Trophoblast cell (in vitro differentiated cells and primary cell): ENCODE measurements around the gene DTNBP1.

Experiments used
- DNase-seq, 2 donors: peaks; one replicate each; pipeline ENCODE4 v3.0.0-alpha.2; 2016
- H2AFZ ChIP-seq: 2 replicates; pipeline ENCODE4 v1.6.1; 2013; ENCODE audit warnings: low read length, moderate library complexity, mild to moderate bottlenecking; ENCODE audit not compliant: insufficient read depth, poor library complexity
- H2AK5ac ChIP-seq: 2 replicates; pipeline ENCODE4 v1.6.1; 2013; ENCODE audit warnings: mild to moderate bottlenecking, low read length
- H2BK120ac ChIP-seq: 2 replicates; pipeline ENCODE4 v1.6.1; 2013; ENCODE audit warnings: low read length, mild to moderate bottlenecking, moderate library complexity; ENCODE audit not compliant: insufficient read depth, poor library complexity
- H2BK12ac ChIP-seq: 2 replicates; pipeline ENCODE4 v1.6.1; 2013; ENCODE audit warnings: mild to moderate bottlenecking, low read length, moderate library complexity
- H2BK5ac ChIP-seq: 2 replicates; pipeline ENCODE4 v1.6.1; 2013; ENCODE audit warnings: low read length, low read depth, moderate library complexity, mild to moderate bottlenecking; ENCODE audit not compliant: poor library complexity
- H3K14ac ChIP-seq: 2 replicates; pipeline ENCODE4 v1.6.1; 2013; ENCODE audit warnings: mild to moderate bottlenecking, low read length
- H3K18ac ChIP-seq: 2 replicates; pipeline ENCODE4 v1.6.1; 2013; ENCODE audit warnings: mild to moderate bottlenecking, low read length
- H3K23ac ChIP-seq: 2 replicates; pipeline ENCODE4 v1.6.1; 2013; ENCODE audit warnings: low read length
- H3K27ac ChIP-seq: 2 replicates; pipeline ENCODE4 v1.5.1; 2013; ENCODE audit warnings: low read depth, mild to moderate bottlenecking, inconsistent platforms, low read length, moderate library complexity
- H3K27me3 ChIP-seq: 2 replicates; pipeline ENCODE4 v1.6.1; 2013; ENCODE audit warnings: inconsistent platforms, mild to moderate bottlenecking, low read length, moderate library complexity; ENCODE audit not compliant: insufficient read depth
- H3K36me3 ChIP-seq, 2 experiments: 1 replicate in 1 of 2; 2 replicates in 1 of 2; pipeline ENCODE4 v1.6.1; 2013; ENCODE audit warnings: low read length in 2 of 2, mild to moderate bottlenecking in 2 of 2, moderate library complexity in 1 of 2; ENCODE audit not compliant: insufficient read depth in 2 of 2, control insufficient read depth in 1 of 2
- H3K4ac ChIP-seq: 2 replicates; pipeline ENCODE4 v1.6.1; 2013; ENCODE audit warnings: low read depth, mild to moderate bottlenecking, low read length, moderate library complexity
- H3K4me1 ChIP-seq, 2 experiments: 1 replicate in 1 of 2; 2 replicates in 1 of 2; pipeline ENCODE4 v1.6.1; 2013; ENCODE audit warnings: low read length in 2 of 2, mild to moderate bottlenecking in 2 of 2, moderate library complexity in 1 of 2; ENCODE audit not compliant: insufficient read depth in 2 of 2, control insufficient read depth in 1 of 2
- H3K4me2 ChIP-seq: 2 replicates; pipeline ENCODE4 v1.6.1; 2013; ENCODE audit warnings: inconsistent platforms, mild to moderate bottlenecking, low read length, moderate library complexity
- H3K4me3 ChIP-seq: 2 replicates; pipeline ENCODE4 v1.5.1; 2013; ENCODE audit warnings: mild to moderate bottlenecking, low read depth, low read length, inconsistent platforms
- H3K79me1 ChIP-seq: one replicate; pipeline ENCODE4 v1.6.1; 2013; ENCODE audit warnings: low read length
- H3K79me2 ChIP-seq: 2 replicates; pipeline ENCODE4 v1.6.1; 2013; ENCODE audit warnings: low read length, mild to moderate bottlenecking; ENCODE audit not compliant: control insufficient read depth, insufficient read depth, poor library complexity
- H3K9ac ChIP-seq: 2 replicates; pipeline ENCODE4 v1.6.1; 2013; ENCODE audit warnings: mild to moderate bottlenecking, low read length
- H3K9me3 ChIP-seq: 2 replicates; pipeline ENCODE4 v1.6.1; 2013; ENCODE audit warnings: low read depth, mild to moderate bottlenecking, control low read depth, inconsistent platforms, low read length; ENCODE audit not compliant: insufficient read depth
- H4K12ac ChIP-seq: 2 replicates; pipeline ENCODE4 v1.6.1; 2013; ENCODE audit warnings: low read depth, mild to moderate bottlenecking, low read length, moderate library complexity
- H4K8ac ChIP-seq: 2 replicates; pipeline ENCODE4 v1.6.1; 2013; ENCODE audit warnings: low read depth, mild to moderate bottlenecking, low read length, moderate library complexity
- H4K91ac ChIP-seq: one replicate; pipeline ENCODE4 v1.6.1; 2013; ENCODE audit warnings: low read depth, mild to moderate bottlenecking, low read length, moderate library complexity
- WGBS: extraction: QIAGEN DNeasy Blood & Tissue Kit; methylation state at CpG from one replicate; pipeline ENCODE4 v1.1.7; 2013; ENCODE audit warnings: missing lambda C conversion rate; ENCODE audit not compliant: insufficient read length, insufficient coverage; ENCODE audit errors: extremely low coverage; 5-methylcytosine and 5-hydroxymethylcytosine counted together

Gene DTNBP1

GRCh38 chr6:15607603-15608002, 55.2 kb downstream of the DTNBP1 start:
- H4K12ac ChIP-seq = no peak overlapping the region
- no peaks in the 10 kb centered on the region for H3K27me3 ChIP-seq
- no peak overlapping the region for H4K91ac ChIP-seq
- H3K4ac ChIP-seq = no peak overlapping the region
- H3K23ac ChIP-seq = no peak overlapping the region
- no peak overlapping the region for H2AFZ ChIP-seq
- H3K36me3 ChIP-seq = peaks cover 2 to 6% of the 10 kb centered on the region in 2 experiments
- no peaks in the 10 kb centered on the region for H3K9me3 ChIP-seq
- no peak overlapping the region for H2BK5ac ChIP-seq
- no peak overlapping the region for H2AK5ac ChIP-seq
- H3K79me1 ChIP-seq = no peaks in the 10 kb centered on the region
- no peak overlapping the region for H3K18ac ChIP-seq
- no peak overlapping the region for H3K4me3 ChIP-seq
- H3K79me2 ChIP-seq = no peaks in the 10 kb centered on the region
- no peak overlapping the region for H2BK12ac ChIP-seq
- no peak overlapping the region for H3K4me2 ChIP-seq
- H2BK120ac ChIP-seq = no peak overlapping the region
- H3K4me1 ChIP-seq = peaks cover 0 to 3% of the 10 kb centered on the region in 2 experiments
- H3K27ac ChIP-seq = no peak overlapping the region
- no peak overlapping the region for H4K8ac ChIP-seq
- DNase-seq = no peak
- no CpG with 5 or more reads among the region's 2 CpGs for WGBS
- no peak overlapping the region for H3K14ac ChIP-seq
- H3K9ac ChIP-seq = no peak overlapping the region

- H2AK5ac ChIP-seq = no peak overlapping the region
These were observed 56.5 kb downstream of the DTNBP1 start for GRCh38 chr6:15606347-15606746.

GRCh38 chr6:15604843-15605242, 58.0 kb downstream of the DTNBP1 start:
- Histone ChIP-seq H3K23ac (no peak overlapping the region), H3K14ac (no peak overlapping the region), H3K4me3 (no peak overlapping the region), H3K4me2 (no peak overlapping the region), H3K9ac (no peak overlapping the region), H3K79me1 (no peaks in the 10 kb centered on the region), H3K36me3 (peaks cover 2 to 4% of the 10 kb centered on the region in 2 experiments), H2BK120ac (no peak overlapping the region), H3K27ac (no peak overlapping the region), H4K12ac (no peak overlapping the region), H3K9me3 (no peaks in the 10 kb centered on the region), H2AFZ (no peak overlapping the region), H3K4ac (no peak overlapping the region), H3K79me2 (no peaks in the 10 kb centered on the region), H2BK12ac (no peak overlapping the region), H2AK5ac (no peak overlapping the region), H4K91ac (no peak overlapping the region), H2BK5ac (no peak overlapping the region), H3K27me3 (no peaks in the 10 kb centered on the region), H3K18ac (no peak overlapping the region), H3K4me1 (peaks cover 0 to 3% of the 10 kb centered on the region in 2 experiments), H4K8ac (no peak overlapping the region)
- no CpG with 5 or more reads among the region's 2 CpGs for WGBS
- peak in 1 of 2 donors; percentile 10 for DNase-seq

More at GRCh38 chr6:15606347-15606746, 56.5 kb downstream of the DTNBP1 start:
- Histone ChIP-seq H3K9me3 (no peaks in the 10 kb centered on the region), H3K4me1 (peaks cover 0 to 3% of the 10 kb centered on the region in 2 experiments), H3K4ac (no peak overlapping the region), H3K23ac (no peak overlapping the region), H4K12ac (no peak overlapping the region), H2BK120ac (no peak overlapping the region), H3K18ac (no peak overlapping the region), H3K4me3 (no peak overlapping the region), H3K27me3 (no peaks in the 10 kb centered on the region), H3K9ac (no peak overlapping the region), H3K36me3 (peaks cover 2 to 6% of the 10 kb centered on the region in 2 experiments), H2BK12ac (no peak overlapping the region), H4K91ac (no peak overlapping the region), H3K4me2 (no peak overlapping the region), H3K79me2 (no peaks in the 10 kb centered on the region), H3K14ac (no peak overlapping the region), H4K8ac (no peak overlapping the region), H2BK5ac (no peak overlapping the region), H2AFZ (no peak overlapping the region), H3K79me1 (no peaks in the 10 kb centered on the region), H3K27ac (no peak overlapping the region)
- no CpG with 5 or more reads among the region's 1 CpG for WGBS
- DNase-seq = no peak

GRCh38 chr6:15602154-15602553, 60.7 kb downstream of the DTNBP1 start:
- no peak overlapping the region for H2AFZ ChIP-seq
- H3K79me1 ChIP-seq = no peaks in the 10 kb centered on the region
- peak in 1 of 2 donors; percentile 36 for DNase-seq
- H3K27me3 ChIP-seq = no peaks in the 10 kb centered on the region
- no peak overlapping the region for H3K4me2 ChIP-seq
- H3K4ac ChIP-seq = no peak overlapping the region
- H4K91ac ChIP-seq = no peak overlapping the region
- WGBS = no CpG with 5 or more reads among the region's 3 CpGs
- H3K79me2 ChIP-seq = no peaks in the 10 kb centered on the region
- H3K9ac ChIP-seq = no peak overlapping the region
- no peak overlapping the region for H3K27ac ChIP-seq
- H2BK12ac ChIP-seq = no peak overlapping the region
- H3K18ac ChIP-seq = no peak overlapping the region
- no peaks in the 10 kb centered on the region for H3K36me3 ChIP-seq
- H3K4me3 ChIP-seq = no peak overlapping the region
- no peak overlapping the region for H4K12ac ChIP-seq
- no peak overlapping the region for H4K8ac ChIP-seq
- H3K4me1 ChIP-seq = no peaks in the 10 kb centered on the region
- no peak overlapping the region for H3K14ac ChIP-seq
- H2BK5ac ChIP-seq = no peak overlapping the region
- H3K23ac ChIP-seq = no peak overlapping the region
- no peak overlapping the region for H2AK5ac ChIP-seq
- no peak overlapping the region for H2BK120ac ChIP-seq
- H3K9me3 ChIP-seq = no peaks in the 10 kb centered on the region
